Activated CD8-positive, alpha-beta T cell treated with anti-CD3 and anti-CD28 coated beads for 36 hours (primary cell): ENCODE results near the gene CERKL. TPM values are rescaled to one million over a fixed set of nuclear protein-coding genes. Genes with fewer than 3 reads are reported as not detected.

ENCODE experiments used
- ATAC-seq: fragments of 200-7000 bp; cut with Tn5 transposase; one replicate; pipeline ENCODE4 v1.10.0; 2021; ENCODE audit warnings: mild to moderate bottlenecking, moderate library complexity
- CTCF ChIA-PET: fragments of 350-600 bp; sonication (Branson Sonifier 250); formaldehyde crosslinking; loops from one replicate; lab custom pipeline; 2021; ENCODE audit warnings: antibody characterized with exemption; lab: Charles Lee
- POLR2A ChIA-PET: fragments of 350-600 bp; sonication (Branson Sonifier 250); formaldehyde crosslinking; loops from one replicate; lab custom pipeline; 2021; ENCODE audit warnings: antibody characterized with exemption; lab: Charles Lee
- DNase-seq: peaks from one replicate; pipeline ENCODE4 v3.0.0-alpha.2; 2020
- H3K27ac Mint-ChIP-seq: one replicate; pipeline ENCODE4 v1.8.0; 2021; ENCODE audit warnings: mild to moderate bottlenecking, mixed read lengths
- H3K27me3 Mint-ChIP-seq: one replicate; pipeline ENCODE4 v1.8.0; 2021; ENCODE audit warnings: mixed read lengths
- H3K36me3 Mint-ChIP-seq: one replicate; pipeline ENCODE4 v1.8.0; 2021; ENCODE audit warnings: low read depth, mixed read lengths
- H3K4me1 Mint-ChIP-seq: one replicate; pipeline ENCODE4 v1.8.0; 2021; ENCODE audit warnings: low read depth, mixed read lengths
- H3K4me3 Mint-ChIP-seq: one replicate; pipeline ENCODE4 v1.8.0; 2021; ENCODE audit warnings: mild to moderate bottlenecking, moderate library complexity, mixed read lengths
- H3K9me3 Mint-ChIP-seq: one replicate; pipeline ENCODE4 v1.8.0; 2021; ENCODE audit warnings: mixed read lengths
- CTCF ChIP-seq: fragments of 200-600 bp; IDR thresholded peaks from one replicate; pipeline ENCODE4 v1.8.0; 2022; ENCODE audit warnings: antibody characterized with exemption, mild to moderate bottlenecking
- intact Hi-C: fragments of 100-400 bp; cut with micrococcal nuclease; formaldehyde crosslinking; loops from one replicate; pipeline ENCODE4 v1.10.0; 2022
- total RNA-seq, 2 experiments: library from RNA; stranded (reverse); gene quantifications; one replicate each; pipeline ENCODE4 v1.2.3, GENCODE V29; 2021

CERKL gene
- total RNA-seq, 2 experiments from 2014 or later, result 0.11 to 0.20 TPM

- CTCF ChIA-PET, result interaction anchor here (0.7 kb wide), 1 partner anchor 32 kb away, joined by 3 read pairs; no protein-coding TSS in a partner anchor
- TF ChIP-seq CTCF, result no peak
- peaks cover 15% of the 10 kb centered on the region for H3K9me3 Mint-ChIP-seq
- H3K27me3 Mint-ChIP-seq, result no peaks in the 10 kb centered on the region
- peaks cover 19% of the 10 kb centered on the region for H3K4me1 Mint-ChIP-seq
- POLR2A ChIA-PET, result no interaction called here
- ATAC-seq (no peak), DNase-seq (no peak)
- no peak overlapping the region for H3K4me3 Mint-ChIP-seq
- H3K27ac Mint-ChIP-seq, result no peak overlapping the region
- intact Hi-C loops, result no loop called here
- H3K36me3 Mint-ChIP-seq, result peaks cover 3% of the 10 kb centered on the region
Measured at GRCh38 chr2:181605889-181606837, 50.7 kb downstream of the CERKL start.

- POLR2A ChIA-PET, result no interaction called here
Measured at GRCh38 chr2:181602017-181602416, 54.9 kb downstream of the CERKL start.

GRCh38 chr2:181596556-181596955 lies 60.3 kb downstream of the CERKL start:
- POLR2A ChIA-PET, result no interaction called here
- CTCF ChIA-PET, result no interaction called here
- TF ChIP-seq CTCF, result no peak
- no peaks in the 10 kb centered on the region for H3K9me3 Mint-ChIP-seq
- no peak overlapping the region for H3K4me3 Mint-ChIP-seq
- DNase-seq (no peak), ATAC-seq (no peak)
- H3K4me1 Mint-ChIP-seq, result no peaks in the 10 kb centered on the region
- no peaks in the 10 kb centered on the region for H3K27me3 Mint-ChIP-seq
- intact Hi-C loops, result no loop called here
- H3K27ac Mint-ChIP-seq, result no peak overlapping the region
- H3K36me3 Mint-ChIP-seq, result no peaks in the 10 kb centered on the region

More at GRCh38 chr2:181602017-181602416, 54.9 kb downstream of the CERKL start:
- intact Hi-C loops, result no loop called here
- CTCF ChIA-PET, result interaction anchor here (0.8 kb wide), 1 partner anchor 113 kb away, joined by 3 read pairs; no protein-coding TSS in a partner anchor
- ATAC-seq (no peak), DNase-seq (no peak)
- H3K4me3 Mint-ChIP-seq, result no peak overlapping the region
- H3K27ac Mint-ChIP-seq, result no peak overlapping the region
- H3K27me3 Mint-ChIP-seq, result no peaks in the 10 kb centered on the region
- H3K9me3 Mint-ChIP-seq, result peaks cover 15% of the 10 kb centered on the region
- no peak for TF ChIP-seq CTCF
- H3K4me1 Mint-ChIP-seq, result peaks cover 4% of the 10 kb centered on the region
- H3K36me3 Mint-ChIP-seq, result peaks cover 3% of the 10 kb centered on the region

GRCh38 chr2:181594322-181594721 lies 62.6 kb downstream of the CERKL start:
- ChIA-PET CTCF (no interaction called here), POLR2A (no interaction called here)
- intact Hi-C loops, result no loop called here
- Mint-ChIP-seq H3K4me3 (no peak overlapping the region), H3K4me1 (no peaks in the 10 kb centered on the region), H3K36me3 (no peaks in the 10 kb centered on the region), H3K27me3 (no peaks in the 10 kb centered on the region), H3K27ac (no peak overlapping the region), H3K9me3 (no peaks in the 10 kb centered on the region)
- TF ChIP-seq CTCF, result no peak
- ATAC-seq, result no peak
- no peak for DNase-seq

- Mint-ChIP-seq H3K9me3 (no peaks in the 10 kb centered on the region), H3K4me3 (no peak overlapping the region), H3K36me3 (no peaks in the 10 kb centered on the region), H3K4me1 (peaks cover 14% of the 10 kb centered on the region), H3K27me3 (peaks cover 3% of the 10 kb centered on the region), H3K27ac (no peak overlapping the region)
- intact Hi-C loops, result no loop called here
- CTCF ChIA-PET, result interaction anchor here (1.4 kb wide), 1 partner anchor 125 kb away, joined by 3 read pairs; no protein-coding TSS in a partner anchor
- no peak for DNase-seq
- POLR2A ChIA-PET, result no interaction called here
- TF ChIP-seq CTCF, result no peak
- no peak for ATAC-seq
Measured at GRCh38 chr2:181589779-181590178, 67.1 kb downstream of the CERKL start.
